Nephron (organoid): ENCODE results near the gene ING5.
A peak's percentile ranks its signal among the peaks of the same experiment; 100 is the strongest.

Experiments used
- H3K27ac Mint-ChIP-seq, 3 experiments: 2 replicates each; pipeline ENCODE4 v1.8.0; 2020; ENCODE audit warnings: mixed read lengths in 3 of 3, mild to moderate bottlenecking in 2 of 3, moderate library complexity in 1 of 3
- H3K27me3 Mint-ChIP-seq: 2 replicates; pipeline ENCODE4 v1.8.0; 2021; ENCODE audit warnings: low read depth, mild to moderate bottlenecking, moderate library complexity, mixed read lengths
- H3K36me3 Mint-ChIP-seq: 2 replicates; pipeline ENCODE4 v1.8.0; 2020; ENCODE audit warnings: low read depth, mixed read lengths
- H3K4me1 Mint-ChIP-seq: 2 replicates; pipeline ENCODE4 v1.8.0; 2020; ENCODE audit warnings: mixed read lengths
- H3K4me3 Mint-ChIP-seq, 3 experiments: 2 replicates each; pipeline ENCODE4 v1.8.0; 2020; ENCODE audit warnings: mild to moderate bottlenecking in 3 of 3, mixed read lengths in 3 of 3, moderate library complexity in 2 of 3
- H3K9me3 Mint-ChIP-seq: 2 replicates; pipeline ENCODE4 v1.8.0; 2020; ENCODE audit warnings: mixed read lengths
- TF ChIP-seq, protein P1 (sequence below), 3 experiments: fragments of 200-600 bp; sonication (generic); IDR thresholded peaks; one replicate each; pipeline ENCODE4 v1.5.0; 2021; ENCODE audit warnings: antibody characterized with exemption in 3 of 3; ENCODE audit not compliant: unreplicated experiment in 3 of 3

ING5 gene

DNA sequence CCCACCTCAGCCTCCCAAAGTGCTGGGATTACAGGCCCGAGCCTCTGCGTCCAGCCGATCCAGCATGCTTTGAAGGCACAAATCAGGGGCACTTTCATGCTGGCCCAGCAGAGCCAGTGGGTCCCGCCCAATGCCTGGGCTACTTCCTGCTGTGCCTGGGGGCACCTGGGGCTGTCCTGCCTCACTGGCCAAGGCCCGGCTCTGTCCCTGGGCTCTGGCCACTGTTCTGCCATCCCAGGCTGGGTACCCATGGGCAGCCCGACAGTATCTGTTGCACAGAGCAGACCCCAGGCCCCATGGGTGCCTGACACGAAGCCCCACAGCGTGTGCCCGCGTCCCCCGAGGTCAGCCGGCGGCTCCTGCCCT, 68.0 kb downstream of the ING5 start:
- Mint-ChIP-seq H3K36me3 (no peaks in the 10 kb centered on the region), H3K4me3 (no peak overlapping the region), H3K27ac (no peak overlapping the region), H3K27me3 (no peaks in the 10 kb centered on the region), H3K9me3 (no peaks in the 10 kb centered on the region), H3K4me1 (peaks cover 14% of the 10 kb centered on the region)
- TF ChIP-seq, protein P1, sequence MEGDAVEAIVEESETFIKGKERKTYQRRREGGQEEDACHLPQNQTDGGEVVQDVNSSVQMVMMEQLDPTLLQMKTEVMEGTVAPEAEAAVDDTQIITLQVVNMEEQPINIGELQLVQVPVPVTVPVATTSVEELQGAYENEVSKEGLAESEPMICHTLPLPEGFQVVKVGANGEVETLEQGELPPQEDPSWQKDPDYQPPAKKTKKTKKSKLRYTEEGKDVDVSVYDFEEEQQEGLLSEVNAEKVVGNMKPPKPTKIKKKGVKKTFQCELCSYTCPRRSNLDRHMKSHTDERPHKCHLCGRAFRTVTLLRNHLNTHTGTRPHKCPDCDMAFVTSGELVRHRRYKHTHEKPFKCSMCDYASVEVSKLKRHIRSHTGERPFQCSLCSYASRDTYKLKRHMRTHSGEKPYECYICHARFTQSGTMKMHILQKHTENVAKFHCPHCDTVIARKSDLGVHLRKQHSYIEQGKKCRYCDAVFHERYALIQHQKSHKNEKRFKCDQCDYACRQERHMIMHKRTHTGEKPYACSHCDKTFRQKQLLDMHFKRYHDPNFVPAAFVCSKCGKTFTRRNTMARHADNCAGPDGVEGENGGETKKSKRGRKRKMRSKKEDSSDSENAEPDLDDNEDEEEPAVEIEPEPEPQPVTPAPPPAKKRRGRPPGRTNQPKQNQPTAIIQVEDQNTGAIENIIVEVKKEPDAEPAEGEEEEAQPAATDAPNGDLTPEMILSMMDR (IDR thresholded peaks at IDR 0.05; ENCODE audit: unreplicated experiment in 3 of 3): no peak

DNA sequence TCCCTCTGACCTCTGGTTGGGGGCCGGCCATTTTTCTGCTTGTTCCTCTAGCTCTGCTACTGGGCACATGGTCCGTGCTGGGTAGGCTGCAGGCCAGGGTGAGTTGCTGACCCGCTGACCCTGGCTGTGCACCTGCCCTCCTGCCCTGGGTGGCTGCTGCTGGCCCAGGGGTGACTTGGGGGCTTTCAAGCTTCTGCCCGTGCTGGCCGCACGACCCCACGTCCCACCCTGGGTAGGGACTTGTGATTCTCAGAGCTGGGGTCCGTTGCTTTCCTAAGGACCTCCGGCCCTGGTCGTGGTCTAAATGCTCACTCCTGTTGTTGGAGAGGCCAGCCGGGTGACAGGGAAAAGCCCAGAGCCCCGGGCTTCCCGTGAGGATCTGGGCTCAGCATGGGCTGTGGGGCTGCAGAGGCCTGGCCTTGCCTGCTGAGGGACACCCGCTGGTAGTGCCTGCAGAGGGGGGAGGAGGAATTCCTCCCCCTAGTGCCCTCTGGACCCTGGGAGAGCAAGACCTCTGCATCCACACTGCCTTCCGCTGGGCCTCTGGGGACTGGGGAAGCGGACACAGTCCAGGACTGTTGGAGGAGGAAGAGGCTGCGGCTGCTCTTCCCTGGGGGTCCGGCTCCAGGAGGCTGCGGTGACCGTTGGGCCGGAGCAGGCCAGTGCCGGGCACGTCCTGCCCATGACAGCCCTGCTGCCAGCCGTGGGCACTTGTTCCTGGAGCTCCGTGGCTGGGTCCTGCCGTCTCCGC, 68.5 kb downstream of the ING5 start:
- H3K27me3 Mint-ChIP-seq: no peaks in the 10 kb centered on the region
- TF ChIP-seq, protein P1 (IDR thresholded peaks at IDR 0.05; ENCODE audit: unreplicated experiment in 3 of 3): no peak
- H3K36me3 Mint-ChIP-seq: no peaks in the 10 kb centered on the region
- H3K27ac Mint-ChIP-seq: peak overlapping the region in 2 of 3 experiments; percentile 52 to 78
- H3K4me3 Mint-ChIP-seq: no peak overlapping the region
- H3K9me3 Mint-ChIP-seq: no peaks in the 10 kb centered on the region
- H3K4me1 Mint-ChIP-seq: peaks cover 14% of the 10 kb centered on the region

DNA sequence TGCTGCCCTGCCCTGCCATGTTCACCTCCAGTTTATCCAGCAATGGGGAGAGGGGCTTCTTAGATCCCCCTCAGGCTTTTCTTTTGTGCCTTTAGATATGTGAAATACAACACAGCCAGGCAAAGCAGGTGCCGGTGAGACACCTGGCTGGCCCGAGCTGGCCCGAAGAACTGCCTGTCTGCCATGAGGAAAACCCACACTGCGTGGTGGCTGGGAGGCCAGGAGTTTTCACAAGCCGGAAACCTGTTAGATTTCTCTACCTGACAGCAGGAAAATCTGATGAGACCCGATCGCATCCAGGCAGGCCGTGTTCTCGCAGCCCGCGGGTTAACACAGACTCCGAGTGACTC, 69.1 kb downstream of the ING5 start:
- Mint-ChIP-seq H3K4me3 (no peak overlapping the region), H3K27me3 (no peaks in the 10 kb centered on the region), H3K4me1 (peaks cover 14% of the 10 kb centered on the region), H3K36me3 (no peaks in the 10 kb centered on the region), H3K9me3 (no peaks in the 10 kb centered on the region), H3K27ac (peak overlapping the region; percentile 55 to 82 (median 70))
- TF ChIP-seq, protein P1 (IDR thresholded peaks at IDR 0.05; ENCODE audit: unreplicated experiment in 3 of 3): no peak

DNA sequence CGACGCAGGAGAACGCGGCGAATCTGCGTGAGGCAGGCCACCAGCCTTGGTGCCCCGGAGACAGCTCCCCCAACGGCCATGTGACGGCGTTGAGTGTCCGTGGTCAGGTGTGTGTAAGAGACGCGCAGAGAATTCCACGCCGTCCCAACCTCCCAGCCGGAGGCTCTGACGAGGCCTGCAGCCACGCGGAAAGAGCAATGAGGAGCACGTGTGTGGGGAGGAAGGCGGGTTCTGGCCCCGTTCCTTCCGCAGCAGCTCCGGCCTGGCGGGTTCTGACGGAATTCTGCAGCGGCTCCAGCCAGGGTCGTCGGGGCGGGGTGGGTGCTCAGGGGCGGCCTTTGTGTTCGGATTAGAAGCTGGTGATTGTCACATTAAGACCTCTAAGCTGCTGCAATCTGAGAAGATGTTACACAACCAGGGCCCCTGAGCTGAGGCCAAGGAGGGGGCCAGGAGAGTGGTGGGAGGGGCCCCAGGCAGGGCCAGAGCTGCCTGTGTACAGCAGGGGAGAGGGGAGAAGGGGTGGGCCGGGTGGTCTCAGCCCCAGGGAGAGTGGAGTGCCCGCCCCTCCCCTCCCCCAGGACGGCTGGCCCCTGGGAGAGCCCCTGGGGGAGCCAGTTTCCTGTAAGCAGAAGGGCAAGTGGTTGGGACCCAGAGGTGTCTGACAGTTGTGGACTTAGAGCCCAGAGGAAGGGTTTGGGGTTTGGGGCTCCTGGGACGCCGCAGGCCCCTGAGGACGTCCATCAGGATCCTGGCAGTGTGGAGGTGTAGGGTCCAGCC, 69.6 kb downstream of the ING5 start:
- Mint-ChIP-seq H3K27me3 (no peaks in the 10 kb centered on the region), H3K4me3 (peak overlapping the region in 1 of 3 experiments; percentile 6), H3K36me3 (no peaks in the 10 kb centered on the region), H3K27ac (peak overlapping the region; percentile 67 to 82 (median 70)), H3K4me1 (peaks cover 14% of the 10 kb centered on the region), H3K9me3 (no peaks in the 10 kb centered on the region)
- TF ChIP-seq, protein P1 (IDR thresholded peaks at IDR 0.05; ENCODE audit: unreplicated experiment in 3 of 3): no peak

DNA sequence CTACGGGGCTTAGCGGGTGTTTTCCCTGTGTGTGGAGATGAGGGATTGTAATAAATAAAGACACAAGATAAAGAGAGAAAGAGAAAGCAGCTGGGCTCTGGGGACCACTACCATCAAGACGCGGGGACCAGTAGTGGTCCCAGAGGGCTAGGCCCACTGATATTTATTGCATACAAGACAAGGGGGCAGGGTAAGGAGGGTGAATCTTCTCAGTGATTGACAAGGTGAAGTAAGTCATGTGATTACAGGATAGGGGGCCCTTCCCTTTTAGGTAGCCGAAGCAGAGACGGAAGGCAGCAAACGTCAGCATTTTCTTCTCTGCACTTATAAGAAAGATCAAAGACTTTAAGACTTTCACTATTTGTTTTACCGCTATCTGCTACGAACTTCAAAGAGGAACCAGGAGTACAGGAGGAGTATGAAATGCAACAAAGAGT, 70.2 kb downstream of the ING5 start:
- peaks cover 14% of the 10 kb centered on the region for H3K4me1 Mint-ChIP-seq
- no peaks in the 10 kb centered on the region for H3K36me3 Mint-ChIP-seq
- peak overlapping the region; percentile 67 to 82 (median 70) for H3K27ac Mint-ChIP-seq
- no peaks in the 10 kb centered on the region for H3K9me3 Mint-ChIP-seq
- TF ChIP-seq, protein P1 (IDR thresholded peaks at IDR 0.05; ENCODE audit: unreplicated experiment in 3 of 3): no peak
- H3K4me3 Mint-ChIP-seq: peak overlapping the region in 2 of 3 experiments; percentile 6 to 47
- H3K27me3 Mint-ChIP-seq: no peaks in the 10 kb centered on the region
